Measurements from ENCODE around the gene PAPOLA. TPM values are rescaled to one million over a fixed set of nuclear protein-coding genes. Genes with fewer than 3 reads are reported as not detected.

PAPOLA gene
- total and polyA plus RNA-seq, 7 experiments from 2014 or later, result 58.2 to 256 (median 170) TPM

- Mint-ChIP-seq H3K27ac (no peak overlapping the region), H3K27me3 (peaks cover 8 to 39% (median 30%) of the 10 kb centered on the region in 5 donors), H3K4me1 (peaks cover 0 to 6% (median 0%) of the 10 kb centered on the region in 7 donors), H3K9me3 (no peaks in the 10 kb centered on the region), H3K36me3 (no peaks in the 10 kb centered on the region), H3K4me3 (no peak overlapping the region)
- Histone ChIP-seq H3K27me3 (ENCODE audit: control insufficient read depth in 2 of 2, insufficient read depth in 2 of 2, low read length in 2 of 2) (peaks cover 0 to 6% of the 10 kb centered on the region in 2 donors), H3K4me1 (ENCODE audit: control insufficient read depth in 2 of 2, insufficient read depth in 2 of 2, low read length in 2 of 2) (no peaks in the 10 kb centered on the region), H3K27ac (ENCODE audit: low read depth, low read length) (no peak overlapping the region), H3K9me3 (ENCODE audit: control insufficient read depth in 2 of 3, low read length in 3 of 3) (no peaks in the 10 kb centered on the region), H3K4me3 (ENCODE audit: low read length) (no peak overlapping the region), H3K36me3 (ENCODE audit: control insufficient read depth in 2 of 3, insufficient read depth in 3 of 3, low read length in 3 of 3) (no peaks in the 10 kb centered on the region)
- DNase-seq (no peak), ATAC-seq (no peak)
- intact Hi-C loops (cut with micrococcal nuclease), result no loop called here
- POLR2A ChIA-PET, result no interaction called here
- CTCF ChIA-PET, result no interaction called here
Measured at GRCh38 chr14:96585672-96586013, 83.5 kb downstream of the PAPOLA start.

- Mint-ChIP-seq H3K4me3 (no peak overlapping the region), H3K4me1 (peaks cover 0 to 6% (median 0%) of the 10 kb centered on the region in 7 donors), H3K27me3 (peaks cover 8 to 39% (median 30%) of the 10 kb centered on the region in 5 donors), H3K27ac (no peak overlapping the region), H3K36me3 (no peaks in the 10 kb centered on the region), H3K9me3 (no peaks in the 10 kb centered on the region)
- no peak overlapping the region for H3K4me3 ChIP-seq (ENCODE audit: low read length)
- ChIA-PET CTCF (no interaction called here), POLR2A (no interaction called here)
- intact Hi-C loops (cut with micrococcal nuclease), result no loop called here
- H3K4me1 ChIP-seq (ENCODE audit: control insufficient read depth in 2 of 2, insufficient read depth in 2 of 2, low read length in 2 of 2), result no peaks in the 10 kb centered on the region
- ATAC-seq, result no peak
- no peak overlapping the region for H3K27ac ChIP-seq (ENCODE audit: low read depth, low read length)
- DNase-seq, result peak in 1 of 9 donors; percentile 3
- H3K9me3 ChIP-seq (ENCODE audit: control insufficient read depth in 2 of 3, low read length in 3 of 3), result no peaks in the 10 kb centered on the region
- H3K36me3 ChIP-seq (ENCODE audit: control insufficient read depth in 2 of 3, insufficient read depth in 3 of 3, low read length in 3 of 3), result no peaks in the 10 kb centered on the region
- peaks cover 0 to 6% of the 10 kb centered on the region in 2 donors for H3K27me3 ChIP-seq (ENCODE audit: control insufficient read depth in 2 of 2, insufficient read depth in 2 of 2, low read length in 2 of 2)
Measured at GRCh38 chr14:96586056-96586455, 83.9 kb downstream of the PAPOLA start.

GRCh38 chr14:96586921-96587822, 85.0 kb downstream of the PAPOLA start:
- Mint-ChIP-seq H3K4me1 (peaks cover 0 to 9% (median 3%) of the 10 kb centered on the region in 7 donors), H3K9me3 (no peaks in the 10 kb centered on the region), H3K27me3 (peaks cover 8 to 43% (median 33%) of the 10 kb centered on the region in 5 donors), H3K36me3 (no peaks in the 10 kb centered on the region), H3K27ac (no peak overlapping the region), H3K4me3 (no peak overlapping the region)
- H3K27me3 ChIP-seq (ENCODE audit: control insufficient read depth in 2 of 2, insufficient read depth in 2 of 2, low read length in 2 of 2), result peaks cover 0 to 6% of the 10 kb centered on the region in 2 donors
- CTCF ChIA-PET, result no interaction called here
- intact Hi-C loops (cut with micrococcal nuclease), result no loop called here
- no peaks in the 10 kb centered on the region for H3K9me3 ChIP-seq (ENCODE audit: control insufficient read depth in 2 of 3, low read length in 3 of 3)
- no peaks in the 10 kb centered on the region for H3K36me3 ChIP-seq (ENCODE audit: control insufficient read depth in 2 of 3, insufficient read depth in 3 of 3, low read length in 3 of 3)
- no peak overlapping the region for H3K4me3 ChIP-seq (ENCODE audit: low read length)
- ATAC-seq (no peak), DNase-seq (peak in 1 of 9 donors; percentile 6)
- POLR2A ChIA-PET, result no interaction called here
- H3K4me1 ChIP-seq (ENCODE audit: control insufficient read depth in 2 of 2, insufficient read depth in 2 of 2, low read length in 2 of 2), result peaks cover 0 to 1% of the 10 kb centered on the region in 2 donors
- H3K27ac ChIP-seq (ENCODE audit: low read depth, low read length), result no peak overlapping the region

GRCh38 chr14:96587823-96588385, 85.7 kb downstream of the PAPOLA start:
- ChIA-PET CTCF (no interaction called here), POLR2A (interaction anchor here (0.7 kb wide), 1 partner anchor 35 kb away, joined by 3 read pairs; no protein-coding TSS in a partner anchor)
- intact Hi-C loops (cut with micrococcal nuclease), result no loop called here
- Histone ChIP-seq H3K36me3 (ENCODE audit: control insufficient read depth in 2 of 3, insufficient read depth in 3 of 3, low read length in 3 of 3) (no peaks in the 10 kb centered on the region), H3K9me3 (ENCODE audit: control insufficient read depth in 2 of 3, low read length in 3 of 3) (no peaks in the 10 kb centered on the region), H3K27me3 (ENCODE audit: control insufficient read depth in 2 of 2, insufficient read depth in 2 of 2, low read length in 2 of 2) (peaks cover 0 to 6% of the 10 kb centered on the region in 2 donors), H3K27ac (ENCODE audit: low read depth, low read length) (no peak overlapping the region), H3K4me1 (ENCODE audit: control insufficient read depth in 2 of 2, insufficient read depth in 2 of 2, low read length in 2 of 2) (peaks cover 2 to 3% of the 10 kb centered on the region in 2 donors), H3K4me3 (ENCODE audit: low read length) (no peak overlapping the region)
- no peak for ATAC-seq
- DNase-seq, result peak in 1 of 9 donors; percentile 6
- no peaks in the 10 kb centered on the region for H3K9me3 Mint-ChIP-seq
- peaks cover 0 to 11% (median 7%) of the 10 kb centered on the region in 7 donors for H3K4me1 Mint-ChIP-seq
- H3K27me3 Mint-ChIP-seq, result peaks cover 8 to 44% (median 33%) of the 10 kb centered on the region in 5 donors
- no peak overlapping the region for H3K4me3 Mint-ChIP-seq
- no peak overlapping the region for H3K27ac Mint-ChIP-seq
- no peaks in the 10 kb centered on the region for H3K36me3 Mint-ChIP-seq

- Mint-ChIP-seq H3K4me1 (peaks cover 0 to 11% (median 8%) of the 10 kb centered on the region in 7 donors), H3K27me3 (peaks cover 8 to 41% (median 30%) of the 10 kb centered on the region in 5 donors), H3K9me3 (no peaks in the 10 kb centered on the region), H3K27ac (no peak overlapping the region), H3K4me3 (peak overlapping the region in 2 of 10 donors; percentile 29 to 40), H3K36me3 (no peaks in the 10 kb centered on the region)
- POLR2A ChIA-PET, result interaction anchor here (0.7 kb wide), 1 partner anchor 36 kb away, joined by 3 read pairs; no protein-coding TSS in a partner anchor
- peak in 1 of 9 donors; percentile 14 for DNase-seq
- Histone ChIP-seq H3K27me3 (ENCODE audit: control insufficient read depth in 2 of 2, insufficient read depth in 2 of 2, low read length in 2 of 2) (peaks cover 0 to 8% of the 10 kb centered on the region in 2 donors), H3K9me3 (ENCODE audit: control insufficient read depth in 2 of 3, low read length in 3 of 3) (no peaks in the 10 kb centered on the region), H3K4me1 (ENCODE audit: control insufficient read depth in 2 of 2, insufficient read depth in 2 of 2, low read length in 2 of 2) (peaks cover 3 to 6% of the 10 kb centered on the region in 2 donors), H3K27ac (ENCODE audit: low read depth, low read length) (no peak overlapping the region), H3K36me3 (ENCODE audit: control insufficient read depth in 2 of 3, insufficient read depth in 3 of 3, low read length in 3 of 3) (no peaks in the 10 kb centered on the region), H3K4me3 (ENCODE audit: low read length) (no peak overlapping the region)
- CTCF ChIA-PET, result no interaction called here
- ATAC-seq, result no peak
- intact Hi-C loops (cut with micrococcal nuclease), result no loop called here
Measured at GRCh38 chr14:96588410-96589257, 86.5 kb downstream of the PAPOLA start.

- no peak for ATAC-seq
- H3K4me3 Mint-ChIP-seq, result no peak overlapping the region
- H3K36me3 Mint-ChIP-seq, result no peaks in the 10 kb centered on the region
- intact Hi-C loops (cut with micrococcal nuclease), result no loop called here
- ChIA-PET POLR2A (interaction anchor here (0.6 kb wide), 1 partner anchor 481 kb away, joined by 4 read pairs; no protein-coding TSS in a partner anchor), CTCF (no interaction called here)
- H3K27ac Mint-ChIP-seq, result no peak overlapping the region
- H3K4me1 Mint-ChIP-seq, result peaks cover 0 to 11% (median 6%) of the 10 kb centered on the region in 7 donors
- H3K36me3 ChIP-seq (ENCODE audit: control insufficient read depth in 2 of 3, insufficient read depth in 3 of 3, low read length in 3 of 3), result no peaks in the 10 kb centered on the region
- H3K27me3 Mint-ChIP-seq, result peaks cover 8 to 33% (median 26%) of the 10 kb centered on the region in 5 donors
- H3K4me3 ChIP-seq (ENCODE audit: low read length), result no peak overlapping the region
- H3K9me3 ChIP-seq (ENCODE audit: control insufficient read depth in 2 of 3, low read length in 3 of 3), result no peaks in the 10 kb centered on the region
- DNase-seq, result no peak
- H3K9me3 Mint-ChIP-seq, result no peaks in the 10 kb centered on the region
- H3K27ac ChIP-seq (ENCODE audit: low read depth, low read length), result no peak overlapping the region
- H3K4me1 ChIP-seq (ENCODE audit: control insufficient read depth in 2 of 2, insufficient read depth in 2 of 2, low read length in 2 of 2), result peaks cover 3 to 6% of the 10 kb centered on the region in 2 donors
- peaks cover 0 to 4% of the 10 kb centered on the region in 2 donors for H3K27me3 ChIP-seq (ENCODE audit: control insufficient read depth in 2 of 2, insufficient read depth in 2 of 2, low read length in 2 of 2)
Measured at GRCh38 chr14:96589577-96589976, 87.4 kb downstream of the PAPOLA start.

All from naive thymus-derived CD4-positive, alpha-beta T cell (primary cell).